Spleen (tissue), 11 donors: ENCODE measurements around the gene LCP2. TPM values are rescaled to one million over a fixed set of nuclear protein-coding genes. Genes with fewer than 3 reads are reported as not detected.
"Not testable (repeated sequence)": the region's sequence is repeated elsewhere in the genome, so short reads cannot be mapped to it uniquely, and the experiment has no call there.

Experiments used
- DNase-seq: peaks from one replicate; pipeline ENCODE4 v3.0.0-alpha.2; 2020
- H3K27ac ChIP-seq, 8 donors: fragments of 200-600 bp; sonication (generic) in 7 of 8; 1 replicate in 4 of 8; 2 replicates in 4 of 8; pipeline versions ENCODE4 v1.5.0 to v1.8.0; 2016 to 2021; ENCODE audit warnings: inconsistent platforms in 4 of 8, mild to moderate bottlenecking in 4 of 8, moderate library complexity in 1 of 8
- H3K27me3 ChIP-seq, 7 donors: fragments of 200-600 bp; sonication (generic) in 6 of 7; replicated peaks in 1 of 7; 1 replicate in 4 of 7; 2 replicates in 3 of 7; pipeline versions ENCODE4 v1.5.0 to v1.8.0; 2016 to 2021; ENCODE audit warnings: inconsistent platforms in 3 of 7, mild to moderate bottlenecking in 1 of 7
- H3K36me3 ChIP-seq, 6 donors: fragments of 200-600 bp; sonication (generic) in 5 of 6; 1 replicate in 4 of 6; 2 replicates in 2 of 6; pipeline versions ENCODE4 v1.5.0 to v1.8.0; 2016 to 2021; ENCODE audit warnings: inconsistent platforms in 2 of 6
- H3K4me1 ChIP-seq, 6 donors: fragments of 200-600 bp; sonication (generic) in 5 of 6; 1 replicate in 3 of 6; 2 replicates in 3 of 6; pipeline versions ENCODE4 v1.5.0 to v1.8.0; 2016 to 2021; ENCODE audit warnings: inconsistent platforms in 3 of 6
- H3K4me3 ChIP-seq, 8 donors: fragments of 200-600 bp; sonication (generic) in 7 of 8; 1 replicate in 4 of 8; 2 replicates in 4 of 8; pipeline versions ENCODE4 v1.5.0 to v1.8.0; 2016 to 2021; ENCODE audit warnings: inconsistent platforms in 4 of 8, mild to moderate bottlenecking in 4 of 8, moderate library complexity in 2 of 8
- H3K9me3 ChIP-seq, 8 donors: fragments of 200-600 bp; sonication (generic) in 7 of 8; 1 replicate in 4 of 8; 2 replicates in 4 of 8; pipeline versions ENCODE4 v1.5.0 to v1.8.0; 2016 to 2021; ENCODE audit warnings: inconsistent platforms in 4 of 8
- CTCF ChIP-seq, 11 experiments: fragments of 200-600 bp in 7 of 11; fragments of 450-650 bp in 4 of 11; sonication (generic) in 4 of 11; IDR thresholded peaks in 8 of 11; conservative IDR thresholded peaks in 3 of 11; 1 replicate in 7 of 11; 2 replicates in 4 of 11; pipeline versions ENCODE4 v1.4.0 to v1.8.0; 2016 to 2021; ENCODE audit warnings: antibody characterized with exemption in 11 of 11, inconsistent platforms in 4 of 11, mild to moderate bottlenecking in 1 of 11
- POLR2A ChIP-seq, 3 donors: fragments of 450-650 bp; IDR thresholded peaks; one replicate each; pipeline ENCODE4 v1.5.1; 2017; ENCODE audit warnings: antibody characterized with exemption in 3 of 3, mild to moderate bottlenecking in 1 of 3
- POLR2AphosphoS5 ChIP-seq, 3 donors: sonication (generic); formaldehyde crosslinking; IDR thresholded peaks; one replicate each; pipeline ENCODE4 v1.5.1; 2017; ENCODE audit warnings: antibody characterized with exemption in 3 of 3
- whole genome bisulfite sequencing, 5 donors: extraction: QIAGEN DNeasy Blood & Tissue Kit in 3 of 5; methylation state at CpG; one replicate each; pipeline versions ENCODE4 v1.1.5 to v1.1.7; 2013 to 2018; 5-methylcytosine and 5-hydroxymethylcytosine counted together
- intact Hi-C: fragments of 100-400 bp; cut with DNase I; formaldehyde crosslinking; loops from one replicate; pipeline ENCODE4 v1.15.0; 2023; ENCODE audit warnings: low total_unique reads
- polyA plus RNA-seq, 3 donors: library from polyadenylated mRNA; stranded (reverse); fragments of 200-250 nt; gene quantifications; one replicate each; pipeline ENCODE4 v1.2.1, GENCODE V29; 2013
- total RNA-seq, 7 donors: library from RNA; depleted of rRNA in 3 of 7; stranded (reverse); fragments of >200 nt in 3 of 7; fragmentation: NEBNext Ultra II Directional in 4 of 7; extraction: Animal tissue kit (Norgen Biotek cat#: 25700) in 4 of 7; gene quantifications; one replicate each; pipeline versions ENCODE4 v1.1.0 to v1.2.1, GENCODE V29; 2016 to 2021
- donor health status: healthy with polysubstance abuse.
- donor health status: DM: no; HTN: no; CAD: no; lungs with moderate emphysema.
- donor health status: DM: no; HTN: no; CAD: no.
- donor health status: Bipolar disorder and iron deficiency.
- donor health status: healthy.
- donor health status: DM: no; HTN: no; CAD: no.
- donor health status: DM: yes; HTN: yes; CAD: no.

LCP2 gene
- total and polyA plus RNA-seq, 10 donors: 28.3 to 272 (median 214) TPM

- TF ChIP-seq POLR2A (IDR thresholded peaks at IDR 0.05) (no peak), POLR2AphosphoS5 (IDR thresholded peaks at IDR 0.05) (peak in 1 of 3 donors; percentile 40)
- Histone ChIP-seq H3K36me3 (peaks cover 0 to 62% (median 53%) of the 10 kb centered on the region in 6 donors), H3K27me3 (no peaks in the 10 kb centered on the region), H3K27ac (no peak overlapping the region), H3K4me3 (no peak overlapping the region), H3K4me1 (peaks cover 0 to 34% (median 10%) of the 10 kb centered on the region in 6 donors), H3K9me3 (no peaks in the 10 kb centered on the region)
- intact Hi-C loops: no loop called here
- DNase-seq: no peak
- 88 to 96% (median 89%) methylated on average over 4 of the region's 4 CpGs for WGBS, 5 donors
Measured at GRCh38 chr5:170246126-170246870, 51.3 kb downstream of the LCP2 start.

GRCh38 chr5:170245436-170245835 is 52.1 kb downstream of the LCP2 start:
- H3K36me3 ChIP-seq: peaks cover 0 to 53% (median 44%) of the 10 kb centered on the region in 6 donors
- peak in 2 of 3 donors; percentile 26 to 70 for TF ChIP-seq POLR2AphosphoS5 (IDR thresholded peaks at IDR 0.05)
- DNase-seq, intact Hi-C loops, H3K9me3 ChIP-seq, H3K4me3 ChIP-seq, H3K27me3 ChIP-seq, H3K27ac ChIP-seq: not testable (repeated sequence)
- 88 to 97% (median 95%) methylated on average over 11 to 20 of the region's 23 CpGs for WGBS, 5 donors
- H3K4me1 ChIP-seq: peaks cover 0 to 30% (median 9%) of the 10 kb centered on the region in 6 donors

GRCh38 chr5:170238456-170239196 is 59.0 kb downstream of the LCP2 start:
- intact Hi-C loops: no loop called here
- Histone ChIP-seq H3K27me3 (no peaks in the 10 kb centered on the region), H3K4me1 (no peaks in the 10 kb centered on the region), H3K9me3 (no peaks in the 10 kb centered on the region), H3K27ac (no peak overlapping the region), H3K4me3 (no peak overlapping the region), H3K36me3 (no peaks in the 10 kb centered on the region)
- 59 to 86% (median 74%) methylated on average over 1 of the region's 1 CpG for WGBS, 5 donors
- no peak for DNase-seq
- TF ChIP-seq CTCF (IDR thresholded peaks at IDR 0.05 in 8 of 11, conservative IDR thresholded peaks at IDR 0.05 in 3 of 11) (no peak), POLR2A (IDR thresholded peaks at IDR 0.05) (no peak), POLR2AphosphoS5 (IDR thresholded peaks at IDR 0.05) (no peak)

GRCh38 chr5:170235876-170236864 is 61.4 kb downstream of the LCP2 start:
- no peak for DNase-seq
- H3K9me3 ChIP-seq: no peaks in the 10 kb centered on the region
- H3K4me1 ChIP-seq: no peaks in the 10 kb centered on the region
- H3K27ac ChIP-seq: no peak overlapping the region
- 73 to 91% (median 83%) methylated on average over 3 of the region's 3 CpGs for WGBS, 5 donors
- TF ChIP-seq POLR2AphosphoS5 (IDR thresholded peaks at IDR 0.05): no peak
- TF ChIP-seq CTCF (IDR thresholded peaks at IDR 0.05 in 8 of 11, conservative IDR thresholded peaks at IDR 0.05 in 3 of 11): no peak
- no peak for TF ChIP-seq POLR2A (IDR thresholded peaks at IDR 0.05)
- intact Hi-C loops: no loop called here
- H3K36me3 ChIP-seq: peaks cover 0 to 6% (median 0%) of the 10 kb centered on the region in 6 donors
- H3K27me3 ChIP-seq: no peaks in the 10 kb centered on the region
- no peak overlapping the region for H3K4me3 ChIP-seq
